HL-60 (cell line): ENCODE measurements around the gene USP36.

Experiments
- CTCF ChIP-seq: IDR thresholded peaks from one replicate; pipeline ENCODE4 v1.5.1; 2011; ENCODE audit warnings: low read length, control low read depth, inconsistent platforms; ENCODE audit not compliant: insufficient read depth
- POLR2AphosphoS5 ChIP-seq: IDR thresholded peaks from 2 replicates; pipeline ENCODE4 v1.6.1; 2012; ENCODE audit warnings: low read depth
- SPI1 ChIP-seq: IDR thresholded peaks from 2 replicates; pipeline ENCODE4 v1.6.1; 2012; ENCODE audit warnings: low read depth, mild to moderate bottlenecking, borderline replicate concordance

- no peak for TF ChIP-seq CTCF
- no peak for TF ChIP-seq POLR2AphosphoS5
- no peak for TF ChIP-seq SPI1
These were observed 24.9 kb downstream of the USP36 start for GRCh38 chr17:78815696-78816095.
